ENCODE results near the gene CASP12.

- no peak for TF ChIP-seq CTCF (conservative IDR thresholded peaks at IDR 0.05; ENCODE audit: low read depth in 2 of 2)
- TF ChIP-seq EZH2 (IDR thresholded peaks at IDR 0.05; ENCODE audit: low read depth, unreplicated experiment), result no peak
- TF ChIP-seq POLR2AphosphoS5 (IDR thresholded peaks at IDR 0.05; ENCODE audit: low read depth), result no peak
- no peak for TF ChIP-seq REST (IDR thresholded peaks at IDR 0.05; ENCODE audit: unreplicated experiment)
- no peak for TF ChIP-seq EZH2phosphoT487 (IDR thresholded peaks at IDR 0.05; ENCODE audit: unreplicated experiment)
- TF ChIP-seq JUNB (IDR thresholded peaks at IDR 0.05; ENCODE audit: unreplicated experiment), result no peak
- TF ChIP-seq CREB1 (CRISPR knock-in tag; IDR thresholded peaks at IDR 0.05; ENCODE audit: low read depth), result no peak
- no peak for TF ChIP-seq NANOG (IDR thresholded peaks at IDR 0.05; ENCODE audit: borderline replicate concordance)
- TF ChIP-seq ZNF114 (CRISPR knock-in tag; IDR thresholded peaks at IDR 0.05), result no peak
- TF ChIP-seq ETS1 (IDR thresholded peaks at IDR 0.05), result no peak
These were observed 36.3 kb upstream of the CASP12 start for GRCh38 chr11:104934594-104934993.

Data from GM23338 (cell line).